Neural progenitor cell (in vitro differentiated cells): ENCODE data around the gene ANKRD28. TPM values are rescaled to one million over a fixed set of nuclear protein-coding genes. Genes with fewer than 3 reads are reported as not detected.
"Not testable (repeated sequence)": the region's sequence is repeated elsewhere in the genome, so short reads cannot be mapped to it uniquely, and the experiment has no call there.

Experiments used
- DNase-seq: peaks from one replicate; pipeline ENCODE4 v3.0.0-alpha.2; 2016; ENCODE audit warnings: low spot score
- H2AFZ ChIP-seq: fragments of 200-600 bp; sonication (generic); replicated peaks from 2 replicates; pipeline ENCODE4 v1.6.1; 2016; ENCODE audit warnings: antibody characterized with exemption
- H3F3A ChIP-seq: fragments of 200-600 bp; sonication (generic); 2 replicates; pipeline ENCODE4 v1.6.1; 2016; ENCODE audit warnings: antibody characterized with exemption, low read depth
- H3K27ac ChIP-seq: fragments of 200-600 bp; sonication (generic); 2 replicates; pipeline ENCODE4 v1.5.1; 2016; ENCODE audit warnings: mild to moderate bottlenecking
- H3K27me3 ChIP-seq: fragments of 200-600 bp; sonication (generic); 2 replicates; pipeline ENCODE4 v1.6.1; 2016; ENCODE audit warnings: mild to moderate bottlenecking, moderate library complexity
- H3K36me3 ChIP-seq: fragments of 200-600 bp; sonication (generic); 2 replicates; pipeline ENCODE4 v1.5.1; 2016
- H3K4me1 ChIP-seq: fragments of 200-600 bp; sonication (generic); 2 replicates; pipeline ENCODE4 v1.6.1; 2016; ENCODE audit warnings: mixed run types
- H3K4me2 ChIP-seq: fragments of 200-600 bp; sonication (generic); 2 replicates; pipeline ENCODE4 v1.6.1; 2016
- H3K4me3 ChIP-seq: fragments of 200-600 bp; sonication (generic); 2 replicates; pipeline ENCODE4 v1.5.1; 2016
- H3K79me2 ChIP-seq: fragments of 200-600 bp; sonication (generic); 2 replicates; pipeline ENCODE4 v1.6.1; 2016; ENCODE audit warnings: low read depth
- H3K9ac ChIP-seq: fragments of 200-600 bp; sonication (generic); 2 replicates; pipeline ENCODE4 v1.6.1; 2016
- H3K9me3 ChIP-seq: fragments of 200-600 bp; sonication (generic); 2 replicates; pipeline ENCODE4 v1.5.1; 2016; ENCODE audit warnings: low read depth
- H4K20me1 ChIP-seq: fragments of 200-600 bp; sonication (generic); 2 replicates; pipeline ENCODE4 v1.6.1; 2016; ENCODE audit warnings: low read depth
- H3K27ac Mint-ChIP-seq: 3 replicates; pipeline ENCODE4 v1.8.0; 2021; ENCODE audit warnings: mixed read lengths
- H3K27me3 Mint-ChIP-seq: 2 replicates; pipeline ENCODE4 v1.8.0; 2022; ENCODE audit warnings: low read depth, mild to moderate bottlenecking, inconsistent platforms, moderate library complexity, mixed read lengths; ENCODE audit not compliant: insufficient read depth
- H3K36me3 Mint-ChIP-seq: 3 replicates; pipeline ENCODE4 v1.8.0; 2021; ENCODE audit warnings: mixed read lengths
- H3K4me1 Mint-ChIP-seq: 3 replicates; pipeline ENCODE4 v1.8.0; 2021; ENCODE audit warnings: mixed read lengths
- H3K4me3 Mint-ChIP-seq: 3 replicates; pipeline ENCODE4 v1.8.0; 2021; ENCODE audit warnings: mild to moderate bottlenecking, moderate library complexity, mixed read lengths
- H3K9me3 Mint-ChIP-seq: 3 replicates; pipeline ENCODE4 v1.8.0; 2020; ENCODE audit warnings: mixed read lengths
- EZH2 ChIP-seq: fragments of 200-600 bp; sonication (generic); IDR thresholded peaks from 2 replicates; pipeline ENCODE4 v1.6.1; 2017; ENCODE audit warnings: antibody characterized with exemption, mild to moderate bottlenecking, moderate library complexity
- EZH2phosphoT487 ChIP-seq: fragments of 200-600 bp; sonication (generic); IDR thresholded peaks from 2 replicates; pipeline ENCODE4 v1.6.1; 2017; ENCODE audit warnings: antibody characterized with exemption
- total RNA-seq: library from RNA; depleted of rRNA; stranded (reverse); fragments of >200 nt; gene quantifications from 2 replicates; pipeline ENCODE4 v1.2.3, GENCODE V29; 2015; ENCODE audit warnings: low replicate concordance
- TF ChIP-seq, protein P1 (sequence below): fragments of 200-600 bp; sonication (generic); IDR thresholded peaks from 2 replicates; pipeline ENCODE4 v1.5.1; 2017; ENCODE audit warnings: antibody characterized with exemption, mild to moderate bottlenecking

Gene ANKRD28
- total RNA-seq, 1 donor from 2014 or later: 36.4 TPM

DNA sequence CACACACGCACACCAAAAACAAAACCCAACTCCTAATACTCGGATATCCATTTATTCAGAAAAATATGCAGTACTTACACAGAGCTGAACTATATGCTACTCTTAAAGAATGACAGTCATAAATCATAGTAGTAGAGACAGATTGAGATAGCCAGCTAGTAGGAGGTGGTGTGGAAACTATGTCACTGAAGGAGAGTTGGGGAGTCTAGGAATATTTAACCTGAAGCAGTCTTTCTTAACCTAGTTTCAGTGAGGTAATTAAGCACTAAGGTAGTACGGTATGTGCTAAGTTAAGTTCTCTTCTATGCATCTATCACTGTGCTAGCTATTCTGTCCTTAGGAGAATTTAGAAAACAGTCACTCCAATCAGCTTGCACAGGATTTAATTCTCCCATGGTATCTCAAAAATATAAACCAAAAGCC lies 54.2 kb downstream of the ANKRD28 start:
- H3K9me3 Mint-ChIP-seq: peaks cover 50% of the 10 kb centered on the region
- no peaks in the 10 kb centered on the region for H3K79me2 ChIP-seq

DNA sequence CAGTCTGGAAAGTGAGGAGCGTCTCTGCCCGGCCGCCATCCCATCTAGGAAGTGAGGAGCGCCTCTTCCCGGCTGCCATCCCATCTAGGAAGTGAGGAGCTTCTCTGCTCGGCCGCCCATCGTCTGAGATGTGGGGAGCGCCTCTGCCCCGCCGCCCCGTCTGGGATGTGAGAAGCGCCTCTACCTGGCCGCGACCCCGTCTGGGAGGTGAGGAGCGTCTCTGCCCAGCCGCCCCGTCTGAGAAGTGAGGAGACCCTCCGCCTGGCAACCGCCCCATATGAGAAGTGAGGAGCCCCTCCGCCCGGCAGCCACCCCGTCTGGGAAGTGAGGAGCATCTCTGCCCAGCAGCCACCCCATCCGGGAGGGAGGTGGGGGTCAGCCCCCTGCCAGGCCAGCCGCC lies 55.5 kb downstream of the ANKRD28 start:
- not testable (repeated sequence) for H3K79me2 ChIP-seq, H3K36me3 ChIP-seq, H4K20me1 ChIP-seq, DNase-seq, H3K4me3 ChIP-seq, H3K27ac ChIP-seq, H3K4me1 ChIP-seq, H3K27me3 ChIP-seq, H3K27me3 Mint-ChIP-seq, H3K27ac Mint-ChIP-seq, H3K9me3 ChIP-seq, H3F3A ChIP-seq, H3K4me3 Mint-ChIP-seq, H3K9ac ChIP-seq, H3K4me1 Mint-ChIP-seq, H3K4me2 ChIP-seq, H2AFZ ChIP-seq
- peaks cover 62% of the 10 kb centered on the region for H3K9me3 Mint-ChIP-seq
- H3K36me3 Mint-ChIP-seq: peaks cover 54% of the 10 kb centered on the region

More for the DNA sequence above, 54.2 kb downstream of the ANKRD28 start:
- Mint-ChIP-seq H3K36me3 (peaks cover 49% of the 10 kb centered on the region), H3K4me1 (peaks cover 2% of the 10 kb centered on the region), H3K4me3 (no peak overlapping the region), H3K27me3 (no peaks in the 10 kb centered on the region), H3K27ac (no peak overlapping the region)
- H4K20me1 ChIP-seq: no peaks in the 10 kb centered on the region
- H3K27me3 ChIP-seq: no peaks in the 10 kb centered on the region
- peaks cover 8% of the 10 kb centered on the region for H3K9me3 ChIP-seq
- H3K4me3 ChIP-seq: no peak overlapping the region
- no peak for DNase-seq
- no peak for TF ChIP-seq EZH2phosphoT487
- TF ChIP-seq, protein P1, sequence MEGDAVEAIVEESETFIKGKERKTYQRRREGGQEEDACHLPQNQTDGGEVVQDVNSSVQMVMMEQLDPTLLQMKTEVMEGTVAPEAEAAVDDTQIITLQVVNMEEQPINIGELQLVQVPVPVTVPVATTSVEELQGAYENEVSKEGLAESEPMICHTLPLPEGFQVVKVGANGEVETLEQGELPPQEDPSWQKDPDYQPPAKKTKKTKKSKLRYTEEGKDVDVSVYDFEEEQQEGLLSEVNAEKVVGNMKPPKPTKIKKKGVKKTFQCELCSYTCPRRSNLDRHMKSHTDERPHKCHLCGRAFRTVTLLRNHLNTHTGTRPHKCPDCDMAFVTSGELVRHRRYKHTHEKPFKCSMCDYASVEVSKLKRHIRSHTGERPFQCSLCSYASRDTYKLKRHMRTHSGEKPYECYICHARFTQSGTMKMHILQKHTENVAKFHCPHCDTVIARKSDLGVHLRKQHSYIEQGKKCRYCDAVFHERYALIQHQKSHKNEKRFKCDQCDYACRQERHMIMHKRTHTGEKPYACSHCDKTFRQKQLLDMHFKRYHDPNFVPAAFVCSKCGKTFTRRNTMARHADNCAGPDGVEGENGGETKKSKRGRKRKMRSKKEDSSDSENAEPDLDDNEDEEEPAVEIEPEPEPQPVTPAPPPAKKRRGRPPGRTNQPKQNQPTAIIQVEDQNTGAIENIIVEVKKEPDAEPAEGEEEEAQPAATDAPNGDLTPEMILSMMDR: no peak
- TF ChIP-seq EZH2: no peak
- no peak overlapping the region for H3K9ac ChIP-seq
- no peak overlapping the region for H3K4me2 ChIP-seq
- H3K36me3 ChIP-seq: no peaks in the 10 kb centered on the region
- no peaks in the 10 kb centered on the region for H3F3A ChIP-seq
- H3K4me1 ChIP-seq: no peaks in the 10 kb centered on the region
- H2AFZ ChIP-seq: no peak overlapping the region
- no peak overlapping the region for H3K27ac ChIP-seq

DNA sequence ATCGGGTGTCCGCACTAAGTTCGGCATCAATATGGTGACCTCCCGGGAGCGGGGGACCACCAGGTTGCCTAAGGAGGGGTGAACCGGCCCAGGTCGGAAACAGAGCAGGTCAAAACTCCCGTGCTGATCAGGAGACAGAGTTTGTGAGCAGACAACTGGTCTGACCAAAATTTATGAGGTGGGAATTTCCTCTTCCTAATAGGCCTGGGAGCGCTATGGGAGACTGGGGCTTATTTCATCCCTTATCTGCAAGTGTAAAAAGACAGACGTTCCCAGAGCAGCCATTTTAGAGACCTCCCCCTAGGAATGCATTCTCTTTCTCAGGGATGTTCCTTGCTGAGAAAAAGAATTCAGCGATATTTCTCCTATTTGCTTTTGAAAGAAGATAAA lies 59.2 kb downstream of the ANKRD28 start:
- not testable (repeated sequence) for H3K9me3 ChIP-seq, H3K4me1 ChIP-seq, H2AFZ ChIP-seq, H3K79me2 ChIP-seq, H3K4me2 ChIP-seq, H3K4me1 Mint-ChIP-seq, H3K4me3 ChIP-seq, H3K27ac ChIP-seq, H3K27me3 Mint-ChIP-seq, DNase-seq, H3K27me3 ChIP-seq, H3K27ac Mint-ChIP-seq, H4K20me1 ChIP-seq, H3K4me3 Mint-ChIP-seq, H3F3A ChIP-seq, H3K9ac ChIP-seq
- Mint-ChIP-seq H3K36me3 (peaks cover 57% of the 10 kb centered on the region), H3K9me3 (peaks cover 45% of the 10 kb centered on the region)
- H3K36me3 ChIP-seq: peaks cover 11% of the 10 kb centered on the region

DNA sequence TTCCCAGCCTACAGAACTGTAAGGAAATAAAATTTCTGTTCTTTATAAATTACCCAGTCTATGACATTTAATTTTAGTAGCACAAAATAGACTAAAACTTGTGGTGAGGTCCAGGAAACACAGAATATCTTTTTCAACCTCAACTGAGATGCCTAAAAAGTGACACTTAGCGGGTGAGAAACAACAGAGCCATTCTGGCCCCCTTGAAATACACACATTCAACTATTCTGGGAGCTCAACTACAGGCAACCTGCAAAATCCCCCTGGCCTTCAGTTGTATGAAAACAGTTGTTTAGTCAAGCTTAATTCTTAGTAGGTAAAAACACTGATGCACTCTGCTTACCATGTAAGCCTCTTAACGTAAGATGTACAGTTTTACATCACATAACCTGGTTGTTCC lies 66.8 kb downstream of the ANKRD28 start:
- no peaks in the 10 kb centered on the region for H3K9me3 ChIP-seq
- no peak overlapping the region for H3K4me2 ChIP-seq
- H3K79me2 ChIP-seq: no peaks in the 10 kb centered on the region
- H3K27me3 ChIP-seq: no peaks in the 10 kb centered on the region
- peaks cover 7% of the 10 kb centered on the region for H3K36me3 ChIP-seq
- H3K9me3 Mint-ChIP-seq: no peaks in the 10 kb centered on the region
- H3K4me3 Mint-ChIP-seq: no peak overlapping the region
- no peaks in the 10 kb centered on the region for H3F3A ChIP-seq
- H3K36me3 Mint-ChIP-seq: peaks cover 24% of the 10 kb centered on the region
- no peak overlapping the region for H3K27ac ChIP-seq
- no peak overlapping the region for H3K4me3 ChIP-seq
- DNase-seq: no peak
- TF ChIP-seq, protein P1: no peak
- TF ChIP-seq EZH2: no peak
- TF ChIP-seq EZH2phosphoT487: no peak
- H3K27ac Mint-ChIP-seq: no peak overlapping the region
- no peaks in the 10 kb centered on the region for H4K20me1 ChIP-seq
- H3K27me3 Mint-ChIP-seq: no peaks in the 10 kb centered on the region
- H3K4me1 ChIP-seq: peaks cover 8% of the 10 kb centered on the region
- peaks cover 2% of the 10 kb centered on the region for H3K4me1 Mint-ChIP-seq
- H2AFZ ChIP-seq: no peak overlapping the region
- no peak overlapping the region for H3K9ac ChIP-seq
